Stimulated activated CD8-positive, alpha-beta memory T cell treated with anti-CD3 and anti-CD28 coated beads, Interleukin-4, amount 100 ng/mL, for 4 hours (primary cell): ENCODE results near the gene CAV1.
"Not testable (repeated sequence)": the region's sequence is repeated elsewhere in the genome, so short reads cannot be mapped to it uniquely, and the experiment has no call there.

Experiments used
- DNase-seq, 2 donors: peaks; one replicate each; pipeline ENCODE4 v3.0.0-alpha.2; 2020; ENCODE audit warnings: low read depth in 2 of 2, low spot score in 1 of 2

CAV1 gene, protein sequence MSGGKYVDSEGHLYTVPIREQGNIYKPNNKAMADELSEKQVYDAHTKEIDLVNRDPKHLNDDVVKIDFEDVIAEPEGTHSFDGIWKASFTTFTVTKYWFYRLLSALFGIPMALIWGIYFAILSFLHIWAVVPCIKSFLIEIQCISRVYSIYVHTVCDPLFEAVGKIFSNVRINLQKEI

DNA sequence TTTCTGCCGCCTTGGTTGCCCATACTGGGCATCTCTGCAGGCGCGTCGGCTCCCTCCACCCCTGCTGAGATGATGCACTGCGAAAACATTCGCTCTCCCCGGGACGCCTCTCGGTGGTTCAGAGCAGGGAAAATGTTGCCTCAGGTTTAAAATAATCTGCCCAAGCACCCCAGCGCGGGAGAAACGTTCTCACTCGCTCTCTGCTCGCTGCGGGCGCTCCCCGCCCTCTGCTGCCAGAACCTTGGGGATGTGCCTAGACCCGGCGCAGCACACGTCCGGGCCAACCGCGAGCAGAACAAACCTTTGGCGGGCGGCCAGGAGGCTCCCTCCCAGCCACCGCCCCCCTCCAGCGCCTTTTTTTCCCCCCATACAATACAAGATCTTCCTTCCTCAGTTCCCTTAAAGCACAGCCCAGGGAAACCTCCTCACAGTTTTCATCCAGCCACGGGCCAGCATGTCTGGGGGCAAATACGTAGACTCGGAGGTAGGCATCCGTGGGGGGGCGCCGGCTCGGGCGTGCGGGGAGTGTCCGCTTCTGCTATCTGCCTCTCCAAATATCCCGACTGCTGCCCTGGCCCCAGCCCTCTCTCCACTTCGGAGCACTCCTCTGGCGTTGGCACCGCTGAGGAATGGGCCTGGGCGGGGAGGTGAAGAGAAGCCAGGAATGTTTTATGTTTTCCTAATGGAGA is at the start of gene CAV1:
Gene CAV1, plus strand, starts transcription at position 428 of the 689 bp plus-strand sequence. Its CDS starts 27 bp downstream, at position 455.
- DNase-seq: no peak

- no peak for DNase-seq
Observed at GRCh38 chr7:116477625-116478024, 47.2 kb upstream of the CAV1 start.

GRCh38 chr7:116478834-116479233 is 46.0 kb upstream of the CAV1 start:
- no peak for DNase-seq

GRCh38 chr7:116483271-116483942 is 41.4 kb upstream of the CAV1 start:
- DNase-seq: no peak

GRCh38 chr7:116484389-116484788 is 40.4 kb upstream of the CAV1 start:
- DNase-seq: not testable (repeated sequence)

DNA sequence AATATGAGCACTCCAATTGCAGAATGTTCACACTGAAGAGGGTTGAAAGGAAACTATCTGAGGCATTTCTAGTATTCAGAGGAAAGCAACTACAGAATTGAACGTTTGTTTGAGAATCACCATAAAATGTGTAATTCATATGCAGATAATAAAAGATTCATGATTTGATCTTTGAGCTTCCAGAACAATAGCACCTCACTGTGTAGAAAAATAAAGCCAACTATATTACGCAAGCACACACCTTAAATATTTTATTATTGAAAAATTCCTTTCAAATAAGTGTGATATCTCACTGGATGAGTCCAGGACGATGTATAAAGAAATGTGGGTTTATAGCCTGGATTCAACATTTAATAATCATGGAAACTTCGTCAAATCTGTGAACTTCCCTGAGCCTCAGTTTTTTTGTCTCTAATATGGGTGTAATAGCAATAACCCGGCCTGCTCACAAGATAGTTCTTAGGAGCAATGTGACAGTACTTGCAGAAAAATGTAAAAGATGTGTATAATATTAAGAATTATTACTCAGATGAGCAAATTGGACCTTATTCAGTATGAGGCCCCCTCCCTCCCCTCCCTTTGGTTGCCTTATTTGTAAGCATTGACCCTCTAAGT is 36.8 kb upstream of the CAV1 start:
- DNase-seq: no peak

GRCh38 chr7:116490351-116490750 is 34.5 kb upstream of the CAV1 start:
- DNase-seq: no peak

DNA sequence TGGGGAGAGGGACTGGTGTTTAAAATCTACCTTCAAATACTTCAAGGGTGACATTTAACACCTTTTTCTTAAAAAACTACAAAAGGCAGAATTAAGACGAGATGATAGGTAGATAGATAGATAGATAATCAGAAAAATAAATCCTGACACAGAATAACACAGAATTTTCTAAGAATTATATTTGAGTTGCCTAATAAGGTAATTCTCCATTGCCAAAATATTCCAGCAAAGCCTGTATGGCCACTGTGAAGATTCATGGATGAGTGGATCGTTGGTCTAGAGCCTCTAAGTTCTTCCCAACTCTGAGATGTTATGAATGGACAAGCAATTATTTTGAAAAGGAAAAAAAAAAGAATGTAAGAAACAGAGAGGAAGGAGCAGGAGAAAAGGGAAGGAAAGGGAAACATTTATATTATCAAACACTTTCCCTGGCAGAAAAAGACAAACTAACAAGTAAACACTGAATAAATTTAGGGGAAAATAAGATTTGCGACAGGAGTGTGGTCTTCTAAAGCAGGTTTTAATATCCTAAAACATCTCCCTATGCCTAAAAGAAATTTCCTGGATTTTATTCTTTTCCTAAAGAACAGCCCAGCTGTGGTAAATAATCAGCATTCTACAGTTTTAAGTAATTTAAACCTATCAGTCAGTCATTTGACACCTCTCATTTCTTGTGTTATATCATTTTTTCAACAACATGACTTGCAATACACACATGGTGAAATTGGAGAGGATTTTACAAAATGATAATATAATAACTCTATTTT is 32.8 kb upstream of the CAV1 start:
- DNase-seq: no peak

GRCh38 chr7:116492654-116493109 is 32.2 kb upstream of the CAV1 start:
- no peak for DNase-seq

DNA sequence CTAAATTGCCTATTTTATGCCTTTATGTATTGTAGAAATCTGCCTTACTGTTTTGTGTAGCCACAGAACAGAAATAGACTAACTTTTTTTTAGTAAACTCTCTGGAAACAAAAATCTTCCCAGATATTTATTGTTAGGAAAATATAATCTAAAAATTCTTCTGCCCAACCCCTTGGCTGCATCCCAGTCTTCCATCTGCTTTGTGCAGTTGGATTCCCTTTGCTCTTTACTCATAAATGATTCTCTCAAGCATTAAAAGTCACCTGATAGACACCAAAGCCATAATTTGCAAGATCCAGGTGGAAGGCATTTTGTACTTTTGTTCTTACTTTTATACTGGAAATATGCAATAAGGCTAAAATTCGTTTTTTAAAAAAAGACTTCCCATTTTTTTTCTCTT is 31.4 kb upstream of the CAV1 start:
- DNase-seq: no peak

GRCh38 chr7:116494472-116494871 is 30.4 kb upstream of the CAV1 start:
- no peak for DNase-seq

- no peak for DNase-seq
Observed at GRCh38 chr7:116495736-116496135, 29.1 kb upstream of the CAV1 start.

GRCh38 chr7:116496653-116497052 is 28.2 kb upstream of the CAV1 start:
- DNase-seq: no peak

DNA sequence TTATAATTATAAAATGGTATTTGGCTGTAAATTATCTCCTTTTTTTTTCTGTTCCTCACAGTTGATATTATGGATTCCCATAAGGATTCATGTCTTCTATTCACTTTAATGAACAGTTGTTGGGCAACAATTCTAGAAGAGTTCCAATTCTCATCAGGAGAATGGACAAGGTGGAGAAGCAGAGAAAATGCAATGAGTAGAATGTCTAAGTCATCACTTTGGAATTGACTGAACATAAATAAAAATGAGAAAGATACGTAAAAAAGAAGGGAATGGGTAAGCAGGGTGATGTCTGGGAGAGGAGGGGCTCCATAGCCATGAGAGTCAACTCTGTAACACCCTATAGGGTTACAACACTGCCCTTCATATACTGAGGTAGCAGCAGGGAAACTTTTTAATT is 27.1 kb upstream of the CAV1 start:
- no peak for DNase-seq

DNA sequence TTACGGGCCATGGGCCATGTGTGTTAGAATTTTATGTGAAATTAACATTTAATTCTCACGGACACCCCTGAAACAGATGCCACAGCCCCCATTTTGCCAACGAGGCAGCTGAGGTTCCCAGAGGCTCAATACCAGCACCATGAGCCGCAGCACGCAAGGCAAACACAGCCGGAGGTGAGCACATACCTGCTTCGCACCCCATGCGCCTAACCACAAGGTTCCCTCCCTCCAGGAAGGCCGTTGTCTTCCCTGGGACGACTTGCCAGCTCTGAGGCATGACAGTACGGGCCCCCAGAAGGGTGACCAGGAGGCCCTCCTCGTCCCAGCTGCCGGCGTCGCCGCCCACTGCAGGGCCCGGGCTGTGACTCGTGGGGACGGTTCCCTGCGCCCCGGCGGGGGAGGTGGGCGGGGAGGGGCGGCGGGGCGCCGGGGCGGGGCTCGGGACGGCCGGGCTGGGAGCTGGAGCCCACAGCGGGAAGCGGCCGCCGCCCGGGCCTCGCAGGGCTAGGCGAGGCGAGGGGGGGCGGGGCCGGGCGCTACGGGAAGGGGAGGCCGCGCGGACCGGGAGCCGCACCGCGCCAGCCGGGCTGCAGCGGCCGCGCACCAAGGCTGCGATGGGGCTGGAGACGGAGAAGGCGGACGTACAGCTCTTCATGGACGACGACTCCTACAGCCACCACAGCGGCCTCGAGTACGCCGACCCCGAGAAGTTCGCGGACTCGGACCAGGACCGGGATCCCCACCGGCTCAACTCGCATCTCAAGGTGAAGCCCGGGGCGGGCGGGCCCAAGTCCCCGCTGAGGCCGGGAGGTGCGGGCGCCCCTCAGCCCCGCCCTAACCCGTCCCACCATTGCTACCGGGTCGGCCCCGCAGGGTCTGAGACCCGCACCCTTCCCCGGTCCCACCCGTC is 25.4 kb upstream of the CAV1 start, which contains the start of gene CAV2:
Gene CAV2, plus strand, starts transcription at position 571 of the 910 bp plus-strand sequence. Its CDS starts 44 bp downstream, at position 615.
- DNase-seq: no peak

- no peak for DNase-seq
Observed at GRCh38 chr7:116500078-116500853, 24.6 kb upstream of the CAV1 start.

GRCh38 chr7:116501425-116502167 is 23.2 kb upstream of the CAV1 start:
- no peak for DNase-seq
